OCI-M1 (cell line): Measurements from ENCODE around the gene MGAT5.

Source experiments
- DNase-seq: peaks from one replicate; lab custom pipeline; 2025; lab: John Stamatoyannopoulos, UW

Gene MGAT5, protein sequence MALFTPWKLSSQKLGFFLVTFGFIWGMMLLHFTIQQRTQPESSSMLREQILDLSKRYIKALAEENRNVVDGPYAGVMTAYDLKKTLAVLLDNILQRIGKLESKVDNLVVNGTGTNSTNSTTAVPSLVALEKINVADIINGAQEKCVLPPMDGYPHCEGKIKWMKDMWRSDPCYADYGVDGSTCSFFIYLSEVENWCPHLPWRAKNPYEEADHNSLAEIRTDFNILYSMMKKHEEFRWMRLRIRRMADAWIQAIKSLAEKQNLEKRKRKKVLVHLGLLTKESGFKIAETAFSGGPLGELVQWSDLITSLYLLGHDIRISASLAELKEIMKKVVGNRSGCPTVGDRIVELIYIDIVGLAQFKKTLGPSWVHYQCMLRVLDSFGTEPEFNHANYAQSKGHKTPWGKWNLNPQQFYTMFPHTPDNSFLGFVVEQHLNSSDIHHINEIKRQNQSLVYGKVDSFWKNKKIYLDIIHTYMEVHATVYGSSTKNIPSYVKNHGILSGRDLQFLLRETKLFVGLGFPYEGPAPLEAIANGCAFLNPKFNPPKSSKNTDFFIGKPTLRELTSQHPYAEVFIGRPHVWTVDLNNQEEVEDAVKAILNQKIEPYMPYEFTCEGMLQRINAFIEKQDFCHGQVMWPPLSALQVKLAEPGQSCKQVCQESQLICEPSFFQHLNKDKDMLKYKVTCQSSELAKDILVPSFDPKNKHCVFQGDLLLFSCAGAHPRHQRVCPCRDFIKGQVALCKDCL

DNA sequence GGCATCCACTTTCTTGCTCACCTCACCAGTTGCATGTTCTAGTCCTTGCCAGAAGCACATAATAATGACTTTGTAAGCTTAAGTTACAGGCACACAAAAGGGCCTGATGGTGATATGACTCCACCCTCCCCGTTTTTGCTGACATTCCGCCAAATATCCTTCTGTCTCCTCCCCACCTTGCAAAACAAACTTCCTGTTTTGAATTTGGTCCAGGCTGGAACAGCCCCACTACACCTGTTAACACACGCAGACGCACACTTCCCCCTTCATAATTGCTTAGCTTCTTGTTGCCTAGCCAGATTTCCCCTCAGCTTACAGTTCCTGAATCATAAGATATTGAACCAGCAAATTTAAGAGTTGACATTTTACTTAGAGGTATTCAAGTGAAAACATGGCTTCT, at the start of gene MGAT5:
MGAT5 (plus strand) TSS at position 269 of the 400 bp plus-strand sequence. CDS start 332 bp downstream, outside the sequence.
- no peak for DNase-seq

DNA sequence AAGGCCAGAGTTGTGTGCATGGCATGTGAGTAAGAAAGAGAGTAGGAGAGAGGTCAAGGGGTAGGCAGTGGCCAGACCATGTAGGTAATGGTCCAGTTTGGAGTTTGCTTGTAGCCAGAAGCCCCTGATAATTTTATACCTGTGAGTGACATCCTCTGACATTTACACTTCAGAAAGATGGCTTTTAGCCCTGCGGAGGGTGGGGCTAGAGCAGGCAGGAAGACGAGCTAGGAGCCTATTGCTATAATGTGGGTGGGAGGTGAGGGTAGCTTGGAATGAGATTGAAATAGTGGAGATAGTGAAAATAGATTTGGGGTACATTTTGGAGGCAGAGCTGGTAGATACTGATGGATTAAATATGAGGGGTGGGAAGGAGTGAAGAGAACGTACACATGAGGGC, 48.8 kb upstream of the MGAT5 start:
- no peak for DNase-seq

DNA sequence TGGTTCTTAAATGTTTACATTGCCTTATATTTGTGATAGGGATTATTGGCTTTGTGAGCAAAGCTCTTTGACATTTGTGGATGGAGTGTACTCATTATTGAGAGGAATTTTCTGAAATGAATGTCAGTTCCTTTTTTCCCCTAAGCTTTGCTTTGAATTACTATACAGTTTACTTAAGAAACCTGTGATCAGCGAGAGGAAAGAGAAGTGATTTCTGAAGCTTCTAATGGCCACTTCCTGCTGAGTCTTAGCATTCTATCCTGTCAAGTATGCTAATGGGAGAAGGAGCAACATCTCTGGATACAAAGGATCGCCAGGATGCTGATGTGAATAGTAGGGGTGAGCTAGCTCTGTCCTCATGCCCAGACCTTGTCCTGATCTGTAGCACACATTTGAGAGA, 47.8 kb upstream of the MGAT5 start:
- DNase-seq: no peak

DNA sequence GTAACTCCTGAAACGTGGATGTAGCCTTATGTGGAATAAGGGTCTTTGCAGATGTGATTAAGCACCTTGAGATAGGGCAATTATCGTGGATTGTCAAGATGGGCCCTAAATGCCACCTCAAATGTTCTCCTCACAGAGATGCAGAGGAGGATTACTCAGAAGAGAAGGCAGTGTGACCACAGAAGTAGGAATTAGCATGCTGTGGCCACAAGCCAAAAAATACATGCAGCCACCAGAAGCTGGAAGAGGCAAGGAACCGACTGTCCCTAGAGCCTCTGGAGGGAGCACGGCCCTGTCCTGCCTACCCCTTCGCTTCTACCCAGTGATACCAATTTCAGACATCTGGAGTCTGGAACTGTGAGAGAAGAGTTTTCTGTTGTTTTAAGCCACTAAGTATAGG, 47.3 kb upstream of the MGAT5 start:
- peak; percentile 10 for DNase-seq

DNA sequence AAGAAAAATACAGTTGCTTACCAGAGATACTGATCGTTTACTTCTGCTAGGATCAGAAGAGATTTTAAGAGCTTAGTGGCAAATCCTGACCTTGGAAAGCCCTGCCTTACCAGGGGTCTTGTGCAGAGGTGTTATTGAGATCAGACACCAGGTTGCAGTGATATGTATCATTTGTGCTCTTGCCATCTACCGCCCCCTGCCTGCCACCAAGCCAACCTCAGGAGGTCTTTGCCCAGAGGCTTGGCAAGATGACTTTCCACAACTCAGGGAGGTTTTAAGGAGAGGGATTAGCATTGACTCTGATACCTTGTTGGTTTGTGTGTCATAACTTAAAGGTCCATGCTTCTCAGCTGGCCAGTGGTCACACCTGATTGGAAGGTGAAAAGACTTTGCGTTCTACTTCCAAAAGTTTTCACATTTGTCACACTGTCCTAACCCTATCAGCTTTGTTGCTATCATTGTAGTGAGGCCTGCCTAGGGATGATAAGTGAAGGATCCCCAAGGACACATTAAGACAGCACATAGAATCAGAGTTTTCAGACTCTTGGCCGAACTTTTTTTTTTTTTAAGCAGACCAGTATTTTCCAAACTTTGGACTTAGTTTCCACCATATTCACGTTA, 46.2 kb upstream of the MGAT5 start:
- DNase-seq: peak; percentile 78

DNA sequence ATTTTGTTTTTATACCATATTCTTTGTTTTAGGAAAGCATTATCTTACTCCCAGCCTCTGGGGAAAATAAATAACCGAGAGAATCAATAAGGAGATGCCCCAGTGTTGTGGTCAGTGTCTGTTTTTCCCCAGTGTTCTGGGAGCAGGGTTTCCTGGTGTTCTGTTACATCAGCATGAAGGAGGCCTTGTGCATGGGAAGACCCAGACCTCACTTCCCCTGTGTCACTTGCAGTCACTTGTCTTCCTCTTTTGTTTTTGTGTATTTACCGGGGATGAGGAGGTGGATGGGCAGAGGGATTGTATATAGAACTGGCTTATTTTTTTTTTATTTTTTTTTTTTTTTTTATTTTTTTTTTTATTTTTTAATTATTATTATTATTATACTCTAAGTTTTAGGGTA, 45.0 kb upstream of the MGAT5 start:
- DNase-seq: peak; percentile 19

DNA sequence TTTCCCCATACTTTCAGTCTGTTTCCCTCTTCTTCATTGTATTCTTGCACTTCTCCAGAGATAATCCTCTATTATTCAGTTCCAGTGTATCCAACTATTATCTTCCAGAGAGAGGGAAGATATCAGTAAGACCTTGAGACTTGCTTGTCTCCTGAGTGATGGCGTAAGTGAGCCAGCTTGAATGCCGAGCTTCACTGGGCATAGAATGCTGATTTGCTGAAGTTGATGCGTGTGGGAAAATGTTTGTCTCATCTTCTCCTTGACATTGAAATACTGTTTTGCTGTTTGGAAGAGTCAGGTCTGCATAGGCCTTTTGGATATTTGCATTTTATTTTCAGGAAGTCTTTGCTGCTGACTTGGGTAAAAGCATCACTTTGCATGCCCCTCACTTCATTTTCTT, 41.1 kb upstream of the MGAT5 start:
- DNase-seq: no peak

DNA sequence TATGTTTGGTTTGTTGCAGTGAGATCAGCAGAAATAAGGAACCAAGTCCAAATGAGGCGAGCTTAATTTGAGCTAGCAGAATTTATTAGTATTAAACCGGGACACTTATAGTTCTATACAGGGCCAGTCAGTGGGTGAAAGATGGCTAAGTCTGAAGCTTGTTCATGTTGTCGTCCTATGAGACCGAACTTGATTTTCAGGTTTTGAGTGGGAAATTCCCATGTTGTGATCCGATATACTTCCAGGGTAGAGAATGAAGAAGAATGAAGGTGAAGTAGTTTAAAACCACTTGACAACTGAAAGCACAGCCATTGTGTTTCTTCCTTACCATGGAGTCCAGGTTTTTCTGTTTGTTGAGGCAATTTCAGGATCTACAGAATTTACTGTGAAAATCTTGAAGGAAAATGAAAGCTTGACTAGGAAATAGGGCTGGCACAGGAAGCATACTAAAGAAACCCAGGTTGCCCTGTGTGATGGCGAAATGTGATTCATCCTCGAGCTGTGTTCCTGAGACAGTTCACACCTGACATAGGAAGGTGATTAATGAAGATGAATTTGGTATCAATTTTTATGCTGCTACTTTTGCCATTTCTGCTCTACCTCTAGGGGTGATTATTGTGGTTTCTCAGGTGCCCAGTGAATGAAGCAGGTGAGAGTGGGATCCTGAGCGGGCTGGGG, 37.6 kb upstream of the MGAT5 start:
- DNase-seq: no peak

DNA sequence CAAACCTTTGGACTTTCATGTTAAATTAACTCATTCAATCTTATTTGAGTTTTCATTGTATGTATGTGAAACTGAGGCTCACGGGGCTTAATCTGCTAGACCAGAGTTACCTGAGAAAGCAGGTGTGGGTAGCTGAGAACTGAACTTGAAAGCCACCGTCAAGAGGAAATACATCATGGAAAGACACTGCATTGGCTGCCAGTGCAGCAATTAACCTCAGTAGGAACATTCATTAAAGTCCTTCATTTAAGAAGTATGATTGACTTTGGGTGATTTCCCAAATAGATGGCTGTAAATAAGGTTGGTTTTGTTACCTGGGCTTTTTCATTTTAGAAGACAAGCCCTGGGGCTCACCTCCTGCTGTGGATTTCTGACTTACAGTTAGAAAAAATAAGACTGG, 36.5 kb upstream of the MGAT5 start:
- DNase-seq: no peak

DNA sequence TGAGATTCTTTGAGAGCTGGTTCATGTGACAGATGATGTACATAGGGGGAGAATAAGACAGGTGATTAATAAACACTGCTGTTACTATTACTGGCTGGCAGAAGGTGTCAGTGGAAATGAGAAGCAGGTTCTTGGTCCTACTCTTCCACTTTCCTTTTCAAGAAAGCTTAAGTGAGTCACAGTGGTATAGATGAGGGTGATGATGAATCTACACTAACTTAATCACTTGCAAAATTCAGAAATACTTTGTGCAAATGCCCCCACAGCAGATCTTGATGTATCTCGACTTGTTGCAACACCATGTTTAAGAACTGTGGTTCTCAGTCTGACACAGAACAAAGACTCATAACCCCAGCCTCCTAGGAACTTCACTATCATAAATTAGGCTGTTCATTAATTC, 35.9 kb upstream of the MGAT5 start:
- DNase-seq: peak; percentile 12

DNA sequence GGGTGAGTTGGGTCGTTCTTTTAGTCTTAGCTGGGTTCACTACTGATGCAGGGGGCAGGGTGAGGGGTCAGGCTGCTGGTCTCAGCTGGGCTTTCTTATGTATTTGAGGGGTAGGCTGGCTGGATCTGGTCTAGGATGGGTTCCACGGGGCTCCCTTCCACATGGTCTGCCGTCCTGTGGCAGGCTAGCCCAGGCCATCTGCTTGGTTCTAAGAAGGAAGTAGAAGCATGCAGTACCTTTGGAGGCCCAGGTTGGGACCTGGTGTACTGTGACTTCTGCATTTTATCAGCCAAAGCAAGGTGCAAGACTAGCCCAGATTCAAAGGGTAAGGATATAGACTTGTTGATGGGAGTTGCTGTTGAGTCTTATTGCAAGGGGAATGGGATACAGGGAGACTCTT, 35.5 kb upstream of the MGAT5 start:
- DNase-seq: peak; percentile 23

DNA sequence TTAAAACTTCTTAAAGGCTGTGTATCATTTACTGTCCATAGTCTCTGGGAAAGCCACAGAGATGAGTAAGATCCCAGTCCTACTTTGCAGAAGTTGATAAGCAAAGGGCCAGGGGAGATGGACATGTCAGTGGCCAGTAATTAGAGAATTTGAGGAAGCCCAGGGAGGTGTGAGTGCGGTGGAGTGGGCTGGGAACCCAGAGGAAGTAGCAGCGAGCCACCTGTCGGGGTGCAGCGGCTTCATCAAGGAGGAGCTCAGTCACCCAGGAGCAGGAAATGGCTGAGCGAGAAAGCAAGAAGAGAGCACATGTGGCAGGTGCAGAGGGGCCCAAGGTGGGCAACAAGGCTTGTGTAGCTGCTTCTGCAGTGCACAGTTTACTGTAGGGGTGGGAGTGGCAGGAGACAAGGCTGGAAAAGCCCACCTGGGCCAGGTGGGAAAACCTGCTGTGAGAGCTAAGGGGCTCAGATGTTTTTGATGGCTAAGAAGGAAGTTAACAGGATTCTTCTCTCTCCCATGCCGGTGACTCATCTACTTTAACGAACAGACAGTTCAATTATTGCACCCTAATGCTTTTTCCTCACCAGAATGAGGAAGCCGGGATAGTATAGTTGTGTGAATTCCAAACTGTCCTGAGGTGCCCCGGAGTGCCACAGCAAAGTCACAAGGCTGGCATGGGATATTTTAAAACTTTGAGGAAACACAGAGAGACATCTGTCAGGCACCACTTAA, 34.8 kb upstream of the MGAT5 start:
- DNase-seq: peak; percentile 55

DNA sequence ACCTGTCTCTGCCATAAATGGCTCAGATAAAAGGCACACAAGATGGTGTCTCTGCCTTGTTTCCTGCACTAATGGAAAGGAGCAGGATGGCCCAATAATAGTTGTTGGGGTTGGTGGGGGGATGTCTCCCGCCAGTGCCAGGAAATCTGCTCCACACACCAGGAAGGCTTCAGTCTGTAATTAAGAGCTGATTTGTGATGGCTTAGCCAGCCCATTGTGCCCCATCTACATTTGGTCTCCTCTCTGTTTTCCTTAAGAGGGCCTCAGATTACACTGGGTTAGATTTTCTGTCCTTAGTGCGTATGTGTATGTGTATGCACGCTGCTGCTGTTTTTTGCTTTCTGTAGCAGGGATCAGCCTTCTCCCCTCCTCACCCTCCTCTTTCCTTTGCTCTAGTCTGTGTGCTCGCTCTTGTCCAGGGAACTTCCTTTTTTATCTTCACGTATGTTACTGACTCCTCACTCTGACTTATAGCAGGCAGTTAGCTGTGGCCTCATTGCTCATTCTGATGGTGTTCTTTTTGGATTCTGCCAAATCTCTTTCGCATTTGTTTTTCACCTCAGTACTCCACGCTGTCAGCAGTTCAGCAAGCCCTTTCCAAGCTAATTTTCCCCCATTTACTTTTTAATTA, 33.4 kb upstream of the MGAT5 start:
- peak; percentile 72 for DNase-seq

DNA sequence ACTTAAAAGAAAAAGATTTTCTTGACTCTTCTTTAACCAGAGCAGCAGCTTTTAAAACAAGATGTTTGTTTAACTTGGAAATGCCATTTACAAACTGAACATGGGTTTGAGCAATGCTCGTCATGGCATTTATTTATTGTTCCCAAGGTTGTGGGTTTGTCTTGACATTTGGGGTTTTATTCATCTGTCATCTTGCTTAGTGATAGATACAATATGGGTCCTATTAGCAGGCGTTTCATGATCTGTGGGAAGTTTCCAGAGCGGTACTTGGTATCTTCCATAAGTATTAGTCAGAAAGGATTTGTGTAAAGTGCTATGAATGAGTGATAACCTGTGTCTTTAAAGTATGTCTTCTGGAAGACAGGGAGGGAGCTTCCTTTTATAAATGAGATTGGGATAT, 29.9 kb upstream of the MGAT5 start:
- DNase-seq: no peak

DNA sequence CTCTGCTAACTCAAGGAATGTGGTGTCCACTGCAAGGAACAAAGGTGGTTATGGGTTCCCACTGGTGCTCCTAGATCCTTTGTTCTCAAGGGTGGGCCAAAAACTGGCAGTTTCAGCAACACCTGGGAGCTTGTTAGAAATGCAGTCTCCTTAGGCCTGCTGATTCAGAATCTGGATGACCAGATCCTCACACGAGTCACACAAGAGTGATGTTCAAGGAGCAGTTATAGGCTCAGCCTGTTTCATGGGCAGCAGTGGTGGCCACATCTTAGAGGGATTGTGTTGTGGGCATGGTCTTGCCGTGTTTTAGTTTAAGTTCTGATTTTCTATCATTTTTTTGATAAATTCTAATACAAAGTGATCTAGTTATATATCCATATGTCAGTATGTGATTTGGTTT, 28.7 kb upstream of the MGAT5 start:
- DNase-seq: no peak

DNA sequence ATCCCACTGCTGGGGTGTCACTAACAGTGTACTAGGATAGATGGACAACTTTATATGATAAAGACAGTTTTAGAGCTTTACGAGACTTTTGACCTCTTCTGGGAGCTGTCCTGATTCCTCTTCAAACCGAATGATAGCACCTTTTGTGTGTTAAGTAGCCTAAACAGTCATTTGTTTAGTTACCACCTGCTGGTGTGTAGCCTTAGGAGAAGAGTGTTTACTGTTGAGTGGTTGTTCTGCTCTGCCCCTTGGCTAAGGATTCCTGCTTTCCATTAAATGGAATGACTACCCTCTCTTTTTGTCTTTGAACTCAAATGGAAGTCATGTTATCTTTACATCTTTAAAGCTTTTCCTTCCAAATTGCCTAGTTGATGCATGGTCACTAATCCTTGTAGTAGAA, 28.0 kb upstream of the MGAT5 start:
- no peak for DNase-seq

DNA sequence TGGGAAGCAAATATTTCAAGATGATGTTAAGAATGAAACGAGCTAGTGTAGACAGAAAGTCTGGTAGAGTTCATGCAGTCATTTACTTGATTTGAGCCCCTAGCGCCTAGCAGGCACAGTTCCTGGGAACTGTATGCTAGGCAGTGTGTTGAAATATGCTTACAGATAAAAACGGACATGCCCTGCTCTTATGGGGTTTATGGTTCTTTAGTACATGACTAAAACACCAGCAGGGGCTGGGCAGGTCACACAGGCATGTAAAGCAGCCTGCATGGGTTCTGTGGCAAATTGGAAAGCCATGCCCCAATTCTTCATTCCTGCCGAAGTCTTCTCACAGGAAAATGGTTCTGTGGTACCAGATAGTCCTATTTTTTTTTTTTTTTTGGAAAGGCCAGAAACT, 27.3 kb upstream of the MGAT5 start:
- DNase-seq: no peak

DNA sequence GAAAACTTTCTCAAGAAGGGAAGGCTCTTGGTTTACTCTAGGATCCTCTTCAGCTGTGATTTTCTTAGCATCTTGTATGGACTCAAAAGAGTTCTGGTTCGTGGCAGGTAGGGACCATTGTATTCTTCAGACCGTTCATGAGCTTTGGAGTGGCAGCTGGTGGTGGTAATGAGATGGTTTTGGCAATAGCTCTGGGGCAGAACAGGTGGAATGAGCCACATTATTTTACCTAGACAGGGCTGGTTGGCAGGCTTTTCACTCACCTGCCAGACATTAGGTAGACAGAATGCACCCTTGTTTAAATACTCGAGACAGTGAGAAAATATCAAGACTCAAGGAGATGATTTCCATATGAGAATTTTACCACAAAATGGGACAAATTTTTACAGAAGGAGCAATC, 26.2 kb upstream of the MGAT5 start:
- no peak for DNase-seq

DNA sequence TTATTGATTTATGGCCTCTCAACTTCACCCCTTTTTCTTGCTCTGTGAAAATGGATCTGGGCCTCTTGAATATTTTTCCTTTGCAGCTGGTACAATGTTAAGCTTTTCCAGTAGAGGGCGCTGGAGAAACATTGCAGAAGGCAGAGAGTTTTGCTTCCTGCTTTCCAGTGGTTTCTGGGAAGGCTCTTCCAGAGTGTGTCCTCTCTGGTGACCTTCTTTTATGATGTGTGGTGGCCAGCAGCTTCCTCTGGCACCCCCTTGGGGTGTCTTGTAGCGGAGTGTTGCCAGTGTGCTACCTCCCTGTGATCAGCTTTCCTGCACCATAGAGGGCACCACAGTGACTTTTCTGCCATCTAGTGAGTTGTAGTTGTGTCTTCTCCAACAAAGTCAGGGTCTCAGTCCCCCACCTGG, 25.4 kb upstream of the MGAT5 start:
- peak; percentile 48 for DNase-seq

DNA sequence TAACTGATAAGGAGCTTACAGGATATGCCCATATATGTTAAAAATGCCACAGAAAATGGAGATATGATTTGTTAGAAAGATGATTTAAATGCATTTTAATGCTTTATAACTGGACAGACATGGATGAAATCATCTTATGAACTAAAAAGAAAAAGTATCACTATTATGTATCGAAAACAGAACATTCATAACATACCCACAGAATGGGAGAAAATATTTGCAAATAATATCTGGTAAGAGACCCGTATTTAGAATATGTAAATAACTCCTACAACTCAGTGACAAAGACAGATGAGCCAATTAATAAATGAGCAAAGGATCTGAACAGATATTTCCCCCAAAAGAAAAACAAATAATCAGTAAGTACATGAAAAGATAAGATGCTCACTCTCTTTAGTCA, 24.3 kb upstream of the MGAT5 start:
- no peak for DNase-seq

DNA sequence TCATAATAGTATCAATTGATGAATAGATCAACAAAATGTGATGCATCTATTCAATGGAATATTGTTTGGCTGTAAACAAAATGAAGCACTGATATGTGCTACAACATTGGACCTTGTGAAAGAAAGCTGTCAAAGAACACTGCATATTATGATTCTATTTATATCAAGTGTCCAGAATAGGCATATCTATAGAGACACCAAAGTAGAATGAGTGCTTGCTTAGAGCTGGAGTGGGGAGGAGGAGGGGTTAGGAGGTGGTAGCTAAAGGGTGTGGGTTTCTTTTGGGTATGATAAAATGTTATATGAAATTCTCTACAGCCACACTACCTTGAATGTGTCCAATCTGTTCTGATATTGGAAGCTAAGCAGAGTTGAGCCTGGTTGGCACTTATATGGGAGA, 23.0 kb upstream of the MGAT5 start:
- no peak for DNase-seq
